Measurements from ENCODE around the gene ARHGAP33.

- TF ChIP-seq CTCF (IDR thresholded peaks at IDR 0.05) (no peak), POLR2A (IDR thresholded peaks at IDR 0.05) (no peak)
These were observed 26.5 kb downstream of the ARHGAP33 start for GRCh38 chr19:35801828-35802227.

Measured in thyroid gland (tissue), 4 donors.